Fibroblast of villous mesenchyme (primary cell): Measurements from ENCODE around the gene TOR2A. TPM values are rescaled to one million over a fixed set of nuclear protein-coding genes. Genes with fewer than 3 reads are reported as not detected.

ENCODE experiments used
- DNase-seq: peaks from one replicate; pipeline ENCODE4 v3.0.0-alpha.2; 2010; ENCODE audit warnings: low read depth
- H3K4me3 ChIP-seq: 2 replicates; pipeline ENCODE4 v1.5.1; 2011; ENCODE audit warnings: low read depth, mild to moderate bottlenecking, low read length
- CTCF ChIP-seq: IDR thresholded peaks from 2 replicates; pipeline ENCODE4 v1.5.1; 2012; ENCODE audit warnings: low read depth, mild to moderate bottlenecking, low read length; ENCODE audit not compliant: insufficient read depth
- total RNA-seq: library from RNA; depleted of rRNA; stranded (reverse); fragments of >200 nt; gene quantifications from 2 replicates; pipeline ENCODE4 v1.2.3, GENCODE V29; 2012

The TOR2A gene
- total RNA-seq, 1 donor = 5.2 TPM

GRCh38 chr9:127732444-127732843 lies 2.6 kb downstream of the TOR2A start:
- no peak for DNase-seq
- no peak overlapping the region for H3K4me3 ChIP-seq
- TF ChIP-seq CTCF = no peak

GRCh38 chr9:127731938-127732337 lies 3.2 kb downstream of the TOR2A start:
- TF ChIP-seq CTCF = no peak
- no peak overlapping the region for H3K4me3 ChIP-seq
- no peak for DNase-seq

DNA sequence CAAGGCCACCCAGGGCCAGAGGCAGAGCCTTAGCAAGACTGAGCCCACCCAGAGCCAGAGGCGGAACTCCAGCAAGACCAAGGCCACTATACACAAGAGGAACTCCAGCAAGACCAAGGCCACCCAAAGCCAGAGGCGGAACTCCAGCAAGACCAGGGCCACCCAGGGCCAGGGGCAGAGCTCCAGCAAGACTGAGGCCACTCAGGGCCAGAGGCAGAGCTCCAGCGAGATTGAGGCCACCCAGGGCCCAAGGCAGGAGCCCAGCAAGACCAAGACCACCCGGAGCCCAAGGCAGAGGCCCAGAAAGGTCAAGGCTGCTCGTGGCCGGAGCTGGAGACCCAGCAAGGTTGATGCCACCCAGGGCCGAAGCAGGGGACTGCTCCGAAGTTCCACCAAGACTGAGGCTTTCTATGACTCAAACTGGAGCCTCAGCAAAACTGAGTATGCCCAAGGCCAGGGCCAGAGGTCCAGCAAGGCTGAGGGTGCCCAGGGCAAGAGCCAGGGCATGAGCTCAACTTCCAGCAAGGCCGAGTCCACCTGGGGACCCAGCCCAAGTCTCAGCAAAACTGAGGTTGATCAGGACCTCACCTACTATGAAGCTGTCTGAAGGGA lies 4.2 kb downstream of the TOR2A start:
- no peak overlapping the region for H3K4me3 ChIP-seq
- no peak for DNase-seq
- no peak for TF ChIP-seq CTCF

- TF ChIP-seq CTCF = no peak
- H3K4me3 ChIP-seq = no peak overlapping the region
- no peak for DNase-seq
These were observed 4.8 kb downstream of the TOR2A start for GRCh38 chr9:127730262-127730661.

GRCh38 chr9:127729522-127730256 lies 5.4 kb downstream of the TOR2A start:
- DNase-seq = no peak
- no peak overlapping the region for H3K4me3 ChIP-seq
- TF ChIP-seq CTCF = no peak

- no peak for TF ChIP-seq CTCF
- DNase-seq = no peak
- no peak overlapping the region for H3K4me3 ChIP-seq
These were observed 6.3 kb downstream of the TOR2A start for GRCh38 chr9:127728808-127729207.
